Placental epithelial cell (primary cell): ENCODE measurements around the gene RNASE8. TPM values are rescaled to one million over a fixed set of nuclear protein-coding genes. Genes with fewer than 3 reads are reported as not detected.

Experiments
- total RNA-seq: library from RNA; depleted of rRNA; stranded (reverse); fragments of >200 nt; gene quantifications from 2 replicates; pipeline ENCODE4 v1.2.3, GENCODE V29; 2012

RNASE8 gene, protein sequence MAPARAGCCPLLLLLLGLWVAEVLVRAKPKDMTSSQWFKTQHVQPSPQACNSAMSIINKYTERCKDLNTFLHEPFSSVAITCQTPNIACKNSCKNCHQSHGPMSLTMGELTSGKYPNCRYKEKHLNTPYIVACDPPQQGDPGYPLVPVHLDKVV
- not detected in 2 replicates for total RNA-seq

DNA sequence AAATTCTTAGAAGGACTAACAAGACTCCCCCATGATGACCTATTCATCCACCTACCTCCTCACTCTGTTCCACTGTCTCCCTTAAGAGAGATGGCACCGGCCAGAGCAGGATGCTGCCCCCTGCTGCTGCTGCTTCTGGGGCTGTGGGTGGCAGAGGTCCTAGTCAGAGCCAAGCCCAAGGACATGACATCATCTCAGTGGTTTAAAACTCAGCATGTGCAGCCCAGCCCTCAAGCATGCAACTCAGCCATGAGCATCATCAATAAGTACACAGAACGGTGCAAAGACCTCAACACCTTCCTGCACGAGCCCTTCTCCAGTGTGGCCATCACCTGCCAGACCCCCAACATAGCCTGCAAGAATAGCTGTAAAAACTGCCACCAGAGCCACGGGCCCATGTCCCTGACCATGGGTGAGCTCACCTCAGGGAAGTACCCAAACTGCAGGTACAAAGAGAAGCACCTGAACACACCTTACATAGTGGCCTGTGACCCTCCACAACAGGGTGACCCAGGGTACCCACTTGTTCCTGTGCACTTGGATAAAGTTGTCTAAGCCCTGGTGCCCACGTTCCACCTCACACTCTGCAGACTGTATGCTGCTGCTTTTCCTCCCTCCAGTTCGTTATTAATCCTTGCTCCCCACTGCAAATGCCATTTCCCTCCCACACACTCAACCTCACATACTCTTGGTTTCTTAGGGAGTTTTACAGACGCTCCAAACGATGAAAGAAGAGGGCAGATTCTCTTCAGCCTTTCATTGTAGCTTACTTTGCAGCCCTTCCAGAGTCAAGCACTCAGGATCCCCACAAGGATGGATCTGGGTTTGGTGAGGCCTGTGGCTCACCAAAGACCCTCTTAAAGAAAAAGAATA lies at the start of gene RNASE8:
Gene RNASE8 (plus strand): TSS at position 20 of the 873 bp plus-strand sequence. CDS start 71 bp downstream, at position 91.

DNA sequence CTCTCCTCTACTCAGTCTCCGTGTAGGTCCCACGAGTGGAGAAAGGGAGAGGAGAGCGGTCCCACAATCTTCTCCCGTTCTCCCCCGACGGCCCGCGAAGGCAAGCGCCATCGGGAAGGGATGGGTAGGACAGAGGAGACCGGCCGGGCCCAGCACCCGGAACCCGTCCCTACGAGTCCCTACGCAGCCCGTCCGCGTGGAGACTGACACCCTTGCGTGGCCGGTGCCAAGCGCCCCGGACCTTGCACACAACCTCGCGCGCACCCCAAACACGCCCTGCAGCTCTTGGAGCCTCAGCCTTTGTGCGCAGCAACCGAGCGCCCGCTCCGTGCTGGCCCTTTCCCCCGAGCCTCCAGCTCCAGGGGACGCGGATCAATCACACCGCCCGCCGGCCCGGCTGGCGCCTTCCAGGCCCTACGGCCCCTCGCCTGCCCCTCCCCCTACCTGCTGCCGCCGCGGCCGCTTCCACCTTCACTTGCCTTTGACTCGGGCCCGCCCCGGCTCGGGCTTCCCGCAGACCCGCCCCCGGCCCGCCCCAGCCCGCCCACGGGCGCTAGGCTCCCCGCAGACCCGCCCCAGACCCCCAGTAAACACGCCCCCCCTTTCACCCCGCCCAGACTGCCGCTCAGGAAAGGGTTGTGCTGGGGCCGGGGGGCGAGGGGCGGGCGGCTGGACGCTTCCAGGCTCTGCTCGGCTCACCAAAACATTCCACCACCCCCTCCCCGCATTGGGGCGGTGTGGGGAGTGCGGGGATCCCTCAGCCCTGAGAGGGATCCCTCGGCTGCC lies 32.8 kb upstream of the RNASE8 start, which contains the start of gene NDRG2:
Gene NDRG2 (minus strand): TSS at position 477 of the 786 bp plus-strand sequence. CDS start 1,746 bp downstream, outside the sequence.

DNA sequence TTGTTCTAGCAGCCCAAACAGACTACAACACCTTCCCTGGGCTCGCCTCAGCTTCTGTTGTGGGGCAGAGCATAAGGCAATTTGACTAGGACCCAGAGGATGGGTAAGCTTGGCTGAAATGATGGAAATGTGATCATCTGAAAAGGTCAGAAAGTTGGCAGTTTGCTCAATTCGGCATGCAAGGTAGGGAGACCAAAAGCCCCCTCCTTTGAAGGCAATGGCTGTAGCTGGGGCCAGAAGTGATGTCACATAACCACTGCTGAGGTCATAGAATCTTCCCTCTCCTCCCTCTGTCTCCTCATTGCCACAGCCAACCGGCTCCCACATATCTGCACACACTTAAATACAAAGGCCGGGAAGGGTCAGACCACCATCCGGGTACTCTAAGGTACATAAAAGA lies 27.7 kb upstream of the RNASE8 start, which contains the start of gene TPPP2:
Gene TPPP2 (plus strand): TSS at position 301 of the 400 bp plus-strand sequence. CDS start 365 bp downstream, outside the sequence.

DNA sequence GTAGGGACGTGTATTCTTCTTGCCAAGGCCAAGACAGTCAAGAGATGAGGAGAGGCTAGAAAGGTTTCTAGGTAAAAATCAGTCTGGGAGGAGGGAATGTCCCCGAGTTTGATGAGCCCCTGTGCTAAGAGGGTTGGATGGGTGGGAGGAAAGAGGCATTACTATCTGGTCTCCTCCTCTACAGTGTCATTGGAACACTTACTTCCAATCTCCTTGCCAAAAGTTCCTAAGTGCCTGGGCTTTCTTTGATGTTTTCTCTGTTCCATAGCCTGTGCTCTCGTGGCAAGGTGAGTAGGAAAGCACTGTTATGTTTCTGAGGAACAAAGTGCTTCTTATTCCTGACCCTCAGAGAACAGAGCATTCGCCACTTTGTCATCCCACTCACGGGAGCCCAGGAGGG lies 22.9 kb upstream of the RNASE8 start, which contains the start of gene RNASE13:
Gene RNASE13 (minus strand): TSS at position 101 of the 400 bp plus-strand sequence. CDS start 519 bp downstream, outside the sequence.

DNA sequence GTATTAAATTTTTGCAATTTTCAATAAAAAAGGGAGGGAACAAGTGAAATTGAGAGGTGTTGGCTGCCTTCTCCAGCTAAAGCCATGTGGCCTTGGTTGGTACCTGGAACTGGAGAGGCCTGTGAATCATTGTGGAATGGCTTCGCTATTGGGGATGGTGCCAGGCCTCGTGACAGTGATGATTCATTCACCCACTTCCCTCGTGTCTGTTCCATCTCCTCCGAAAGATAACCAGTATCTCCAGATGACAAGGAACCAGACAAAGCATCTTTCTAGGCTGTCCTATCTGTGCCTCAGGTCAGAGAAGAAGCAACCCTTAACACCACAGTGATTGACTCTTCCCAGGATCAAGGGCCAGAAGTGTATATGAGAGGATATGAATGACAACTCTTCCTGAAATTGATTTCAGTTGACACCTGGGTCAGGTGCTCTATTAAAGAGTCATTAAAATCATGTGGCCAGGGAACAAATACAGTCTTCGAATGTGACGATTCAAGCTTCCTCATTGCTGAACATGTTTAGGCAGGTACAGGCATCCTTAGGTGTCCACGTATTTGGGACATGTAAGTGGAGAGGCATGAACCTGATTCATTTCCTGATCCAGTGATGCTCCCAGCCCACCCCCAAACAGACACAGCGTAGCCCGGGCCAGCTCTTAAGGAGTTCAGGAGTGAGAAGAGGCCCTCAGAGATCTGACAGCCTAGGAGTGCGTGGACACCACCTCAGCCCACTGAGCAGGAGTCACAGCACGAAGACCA lies 15.8 kb upstream of the RNASE8 start, which contains the start of gene RNASE7:
Gene RNASE7 (plus strand): TSS at position 687 of the 758 bp plus-strand sequence. CDS start 631 bp downstream, outside the sequence.

DNA sequence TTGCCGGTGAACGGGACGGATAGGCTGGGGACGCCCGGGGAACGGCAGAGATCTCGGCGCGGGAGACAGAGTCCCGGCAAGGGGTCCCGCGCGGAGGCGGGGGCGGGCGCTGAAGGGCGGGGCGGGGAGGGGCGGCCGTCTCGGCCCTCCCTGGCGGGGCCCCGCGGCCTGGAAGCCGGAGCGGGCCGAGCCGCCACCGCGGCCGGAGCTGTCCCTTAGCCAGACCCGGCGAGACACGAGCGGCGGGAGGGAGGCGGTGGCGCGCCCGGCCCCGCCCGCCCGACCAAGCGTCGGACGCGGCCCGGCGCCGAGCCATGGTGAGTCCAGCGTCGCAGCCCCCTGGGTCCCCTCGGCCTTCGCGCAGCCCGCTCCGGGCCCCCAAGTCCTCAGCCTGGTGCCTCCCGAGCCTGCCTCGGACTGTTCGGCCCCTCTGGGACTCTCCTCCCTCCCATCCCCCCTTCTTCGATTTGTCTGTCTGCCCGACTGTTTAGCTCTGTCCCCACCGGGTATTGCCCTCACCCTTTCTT lies 12.5 kb downstream of the RNASE8 start, which contains the start of gene ARHGEF40:
Gene ARHGEF40 (plus strand): TSS at position 222 of the 527 bp plus-strand sequence. CDS start 93 bp downstream, at position 315.

DNA sequence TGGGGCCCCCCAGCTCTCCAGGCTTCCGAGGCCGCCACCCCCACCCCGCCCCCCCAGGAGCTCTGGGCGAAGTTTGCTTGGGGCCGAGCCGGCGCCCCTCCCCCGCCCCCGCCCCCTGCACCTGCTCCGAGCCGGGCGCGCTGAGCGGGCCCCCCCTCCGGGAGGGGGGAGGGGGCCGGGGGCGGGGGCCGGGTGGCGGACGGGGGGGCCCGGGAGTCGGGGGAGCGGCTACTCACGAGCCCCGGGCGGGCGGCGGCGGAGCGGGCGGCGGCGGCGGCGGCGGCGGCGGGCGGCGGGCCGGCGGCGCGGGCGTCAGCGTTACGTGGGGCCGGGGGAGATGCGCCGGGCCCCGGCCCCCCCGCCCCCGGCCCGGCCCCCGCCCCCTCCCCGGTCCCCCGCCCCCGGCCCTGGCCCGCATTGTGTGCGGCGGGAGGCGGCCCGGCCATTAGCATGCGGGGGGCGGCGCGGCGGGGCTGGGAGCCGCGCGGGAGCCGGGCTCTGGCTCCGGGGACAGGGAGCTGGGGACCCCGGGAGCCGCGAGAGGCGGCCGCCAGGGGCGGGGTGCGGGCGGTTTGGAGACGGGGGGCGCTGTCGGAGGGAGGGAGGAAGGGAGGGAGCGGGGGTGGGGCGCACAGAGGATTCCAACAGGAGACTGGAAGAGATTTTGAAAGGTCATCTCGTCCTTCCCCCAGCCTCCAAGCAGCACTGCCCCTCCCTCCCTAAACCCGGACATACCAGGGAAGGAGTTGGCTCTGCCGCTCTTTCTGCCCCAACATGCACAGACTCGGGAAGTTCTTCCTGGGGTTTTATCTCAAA lies 40.7 kb downstream of the RNASE8 start, which contains the start of gene ZNF219:
Gene ZNF219 (minus strand): TSS at position 580 of the 816 bp plus-strand sequence. CDS start 5,064 bp downstream, outside the sequence.

DNA sequence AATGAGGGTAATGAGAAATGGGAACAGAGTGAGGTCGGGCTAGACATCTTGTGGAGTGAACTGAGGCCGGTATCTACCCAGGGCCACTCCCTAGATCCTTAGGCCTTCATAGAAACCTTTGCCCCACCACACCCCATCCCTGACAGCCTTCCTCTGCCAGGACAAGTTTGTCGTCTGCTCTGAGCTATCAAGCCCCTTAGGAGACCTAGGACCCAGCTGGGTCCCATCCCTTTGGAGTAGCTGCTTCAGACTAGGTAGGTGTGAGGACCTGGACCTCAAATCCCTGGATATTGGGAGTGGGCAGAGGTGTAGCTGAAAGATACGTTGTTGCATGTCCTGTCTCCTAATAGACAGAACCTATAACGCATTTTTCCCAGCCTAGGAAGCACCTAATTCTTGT lies 43.3 kb downstream of the RNASE8 start, which contains the start of gene TMEM253:
Gene TMEM253 (plus strand): TSS at position 136 of the 400 bp plus-strand sequence. CDS start 278 bp downstream, outside the sequence.

Other genes with a start within 250 kb of the RNASE8 start
- not detected in 2 replicates for gene RNASE3, start 166.4 kb upstream of the RNASE8 start, total RNA-seq
- not detected in 2 replicates for gene RNASE2, start 102.3 kb upstream of the RNASE8 start, total RNA-seq
- gene METTL17, start 67.8 kb upstream of the RNASE8 start, total RNA-seq: 65.2 and 66.5 TPM in 2 replicates
- gene SLC39A2, start 58.5 kb upstream of the RNASE8 start, total RNA-seq: 1.4 and 3.9 TPM in 2 replicates
- 8.5 and 98.9 TPM in 2 replicates for gene NDRG2, start 32.8 kb upstream of the RNASE8 start, total RNA-seq
- gene TPPP2, start 27.6 kb upstream of the RNASE8 start, total RNA-seq: not detected in 2 replicates
- not detected in 2 replicates for gene RNASE13, start 23.0 kb upstream of the RNASE8 start, total RNA-seq
- gene RNASE7, start 15.5 kb upstream of the RNASE8 start, total RNA-seq: not detected in 2 replicates
- 47.2 and 59.7 TPM in 2 replicates for gene ARHGEF40, start 12.5 kb downstream of the RNASE8 start, total RNA-seq
- gene ZNF219, start 40.8 kb downstream of the RNASE8 start, total RNA-seq: 4.8 and 8.6 TPM in 2 replicates
- 0.33 TPM in 1 of 2 replicates, not detected in the other for gene TMEM253, start 43.2 kb downstream of the RNASE8 start, total RNA-seq
- gene OR5AU1, start 98.2 kb downstream of the RNASE8 start, total RNA-seq: not detected in 2 replicates
- 435 and 934 TPM in 2 replicates for gene HNRNPC, start 211.6 kb downstream of the RNASE8 start, total RNA-seq
- not detected in 2 replicates for gene RPGRIP1, start 222.3 kb downstream of the RNASE8 start, total RNA-seq